Common myeloid progenitor, CD34-positive (primary cell): ENCODE data around the gene SETDB2.
A peak's percentile ranks its signal among the peaks of the same experiment; 100 is the strongest.
"Not testable (repeated sequence)": the region's sequence is repeated elsewhere in the genome, so short reads cannot be mapped to it uniquely, and the experiment has no call there.

Source experiments
- CTCF ChIA-PET: fragments of 350-600 bp; sonication (Branson Sonifier 250); formaldehyde crosslinking; loops from one replicate; lab custom pipeline; 2021; ENCODE audit warnings: antibody characterized with exemption; lab: Charles Lee
- POLR2A ChIA-PET: fragments of 350-600 bp; sonication (Branson Sonifier 250); formaldehyde crosslinking; loops from one replicate; lab custom pipeline; 2021; ENCODE audit warnings: antibody characterized with exemption; lab: Charles Lee
- DNase-seq, 3 donors: peaks; one replicate each; pipeline versions ENCODE4 v3.0.0 to v3.0.0-alpha.2; 2013
- H3K27ac ChIP-seq, 2 experiments: 1 replicate in 1 of 2; 2 replicates in 1 of 2; pipeline ENCODE4 v1.7.0; 2013; ENCODE audit warnings: inconsistent platforms in 2 of 2, low read length in 2 of 2, mild to moderate bottlenecking in 2 of 2, low read depth in 1 of 2, moderate library complexity in 1 of 2; ENCODE audit not compliant: severe bottlenecking in 2 of 2, insufficient read depth in 1 of 2, poor library complexity in 1 of 2
- H3K27me3 ChIP-seq, 5 experiments: replicated peaks in 2 of 5; 1 replicate in 3 of 5; 2 replicates in 2 of 5; pipeline versions ENCODE4 v1.6.1 to v1.7.0; 2013; ENCODE audit warnings: low read length in 4 of 5, mild to moderate bottlenecking in 2 of 5, moderate library complexity in 2 of 5, inconsistent platforms in 1 of 5; ENCODE audit not compliant: insufficient read depth in 5 of 5, control insufficient read depth in 4 of 5
- H3K36me3 ChIP-seq, 4 experiments: 1 replicate in 2 of 4; 2 replicates in 2 of 4; pipeline versions ENCODE4 v1.6.1 to v1.7.0; 2013; ENCODE audit warnings: low read length in 3 of 4, control low read depth in 1 of 4, mild to moderate bottlenecking in 1 of 4; ENCODE audit not compliant: control insufficient read depth in 4 of 4, insufficient read depth in 4 of 4
- H3K4me1 ChIP-seq, 4 experiments: 1 replicate in 3 of 4; 2 replicates in 1 of 4; pipeline versions ENCODE4 v1.6.1 to v1.7.1; 2013; ENCODE audit warnings: low read length in 3 of 4, mild to moderate bottlenecking in 3 of 4, control low read depth in 1 of 4, inconsistent platforms in 1 of 4, moderate library complexity in 1 of 4; ENCODE audit not compliant: control insufficient read depth in 4 of 4, insufficient read depth in 4 of 4; ENCODE audit errors: control extremely low read depth in 1 of 4
- H3K4me3 ChIP-seq, 7 experiments: 1 replicate in 4 of 7; 2 replicates in 3 of 7; pipeline versions ENCODE4 v1.5.1 to v1.7.0; 2013; ENCODE audit warnings: mild to moderate bottlenecking in 7 of 7, low read length in 6 of 7, moderate library complexity in 6 of 7, inconsistent platforms in 2 of 7, low read depth in 2 of 7, control low read depth in 1 of 7; ENCODE audit not compliant: insufficient read depth in 4 of 7, control insufficient read depth in 1 of 7; ENCODE audit errors: extremely low read depth in 1 of 7
- H3K9me3 ChIP-seq, 5 experiments: 1 replicate in 4 of 5; 2 replicates in 1 of 5; pipeline versions ENCODE4 v1.6.1 to v1.7.1; 2013; ENCODE audit warnings: low read length in 4 of 5, mild to moderate bottlenecking in 2 of 5, inconsistent platforms in 1 of 5, low read depth in 1 of 5, moderate library complexity in 1 of 5; ENCODE audit not compliant: control insufficient read depth in 4 of 5, insufficient read depth in 2 of 5; ENCODE audit errors: control extremely low read depth in 1 of 5
- WGBS: methylation state at CpG from one replicate; pipeline ENCODE4 v1.1.5; 2013; ENCODE audit not compliant: insufficient coverage; 5-methylcytosine and 5-hydroxymethylcytosine counted together

The SETDB2 gene

GRCh38 chr13:49495783-49496762 is 52.0 kb downstream of the SETDB2 start, which contains the start of gene PHF11:
Gene PHF11, plus strand, starts transcription at chr13:49495953. Its CDS starts 49 bp downstream, at chr13:49496002.
- Histone ChIP-seq H3K27ac (peak within 1 kb of the TSS; percentile 21 to 75), H3K4me3 (peak within 1 kb of the TSS; percentile 36 to 92 (median 76)), H3K36me3 (peaks cover 9 to 30% (median 15%) of the 10 kb centered on the region in 4 experiments), H3K9me3 (no peaks in the 10 kb centered on the region), H3K27me3 (no peaks in the 10 kb centered on the region), H3K4me1 (peaks cover 2 to 25% (median 16%) of the 10 kb centered on the region in 4 experiments)
- DNase-seq = peak; percentile 88 to 96 (median 95)
- CTCF ChIA-PET = interaction anchor here (0.8 to 3.4 kb wide), 10 partner anchors 22 to 132 kb away, joined by 3 to 11 read pairs (median 4); partner anchors contain the start of genes ARL11, CAB39L and SETDB2
- WGBS = 0% methylated on average over 36 of the region's 71 CpGs
- POLR2A ChIA-PET = interaction anchor here (0.6 to 2.0 kb wide), 4 partner anchors 10 to 111 kb away, joined by 3 to 6 read pairs (median 4); no protein-coding TSS in a partner anchor

DNA sequence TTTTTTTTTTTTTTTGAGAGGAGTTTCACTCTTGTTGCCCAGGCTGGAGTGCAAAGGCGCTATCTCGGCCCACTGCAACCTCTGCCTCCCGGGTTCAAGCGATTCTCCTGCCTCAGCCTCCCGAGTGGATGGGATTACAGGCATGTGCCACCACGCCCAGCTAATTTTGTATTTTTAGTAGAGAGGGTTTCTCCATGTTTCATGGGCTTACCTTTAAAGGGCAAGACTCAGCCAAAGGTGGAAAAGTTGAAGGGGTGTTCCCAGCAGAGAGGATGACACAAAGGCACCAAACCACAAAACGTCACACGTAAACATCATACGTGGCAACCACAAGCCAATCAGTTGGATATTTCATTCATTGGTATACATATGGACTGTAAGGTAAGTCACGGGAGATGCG is 52.8 kb downstream of the SETDB2 start:
- H3K27me3 ChIP-seq, H3K9me3 ChIP-seq: not testable (repeated sequence)
- peak in 2 of 3 donors; percentile 14 to 15 for DNase-seq
- peak overlapping the region in 4 of 7 experiments; percentile 56 to 92 (median 74) for H3K4me3 ChIP-seq
- H3K36me3 ChIP-seq = peaks cover 4 to 23% (median 15%) of the 10 kb centered on the region in 4 experiments
- CTCF ChIA-PET = interaction anchor here (0.8 to 1.2 kb wide), 2 partner anchors 110 to 112 kb away, joined by 3 to 4 read pairs; no protein-coding TSS in a partner anchor
- 93% methylated on average over 6 of the region's 11 CpGs for WGBS
- POLR2A ChIA-PET = interaction anchor here (0.6 kb wide), 1 partner anchor 110 kb away, joined by 6 read pairs; no protein-coding TSS in a partner anchor
- peak overlapping the region in 1 of 2 experiments; percentile 44 for H3K27ac ChIP-seq
- H3K4me1 ChIP-seq = peaks cover 2 to 25% (median 16%) of the 10 kb centered on the region in 4 experiments

DNA sequence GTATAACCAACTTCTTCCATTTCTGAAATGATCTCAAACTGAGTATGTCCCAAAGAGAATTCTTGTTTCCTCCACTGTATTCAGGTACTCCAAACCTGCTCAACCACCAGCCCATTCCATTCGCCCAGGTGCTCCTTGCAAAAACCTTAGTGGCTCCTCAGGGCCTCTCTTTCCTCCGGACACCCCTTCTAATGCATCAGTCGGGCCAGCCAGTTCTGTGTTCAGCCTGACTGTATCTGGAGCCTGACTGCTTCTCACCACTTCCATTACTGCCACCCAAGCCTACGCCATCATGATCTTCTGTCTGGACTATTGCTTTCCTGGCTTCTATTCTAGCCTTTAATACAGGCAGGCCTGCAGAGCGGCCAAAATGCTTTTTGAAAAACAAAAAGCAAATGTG is 53.2 kb downstream of the SETDB2 start:
- CTCF ChIA-PET = interaction anchor here (0.8 kb wide), 1 partner anchor 109 kb away, joined by 3 read pairs; no protein-coding TSS in a partner anchor
- 94% methylated on average over 4 of the region's 5 CpGs for WGBS
- no peak for DNase-seq
- peaks cover 2 to 25% (median 16%) of the 10 kb centered on the region in 4 experiments for H3K4me1 ChIP-seq
- POLR2A ChIA-PET = interaction anchor here (0.6 kb wide), 1 partner anchor 110 kb away, joined by 6 read pairs; no protein-coding TSS in a partner anchor
- peak overlapping the region in 1 of 7 experiments; percentile 92 for H3K4me3 ChIP-seq
- H3K36me3 ChIP-seq = peaks cover under 1 to 22% (median 14%) of the 10 kb centered on the region in 4 experiments
- no peaks in the 10 kb centered on the region for H3K9me3 ChIP-seq
- no peaks in the 10 kb centered on the region for H3K27me3 ChIP-seq
- peak overlapping the region in 1 of 2 experiments; percentile 44 for H3K27ac ChIP-seq

DNA sequence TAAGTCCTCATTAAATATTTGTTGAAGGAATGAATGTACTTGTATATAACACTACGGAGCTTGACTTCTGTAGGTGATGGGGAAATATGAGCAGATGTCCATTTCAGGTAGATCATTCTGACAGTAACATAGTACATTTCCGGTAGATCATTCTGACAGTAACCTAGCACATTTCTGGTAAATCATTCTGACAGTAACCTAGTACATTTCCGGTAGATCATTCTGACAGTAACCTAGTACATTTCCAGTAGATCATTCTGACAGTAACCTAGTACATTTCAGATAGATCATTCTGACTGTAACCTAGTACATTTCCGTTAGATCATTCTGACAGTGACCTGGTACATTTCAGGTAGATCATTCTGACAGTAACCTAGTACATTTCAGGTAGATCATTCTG is 54.1 kb downstream of the SETDB2 start:
- H3K4me3 ChIP-seq = no peak overlapping the region
- H3K27me3 ChIP-seq = no peaks in the 10 kb centered on the region
- DNase-seq = no peak
- no peaks in the 10 kb centered on the region for H3K9me3 ChIP-seq
- POLR2A ChIA-PET = no interaction called here
- 97% methylated on average over 3 of the region's 4 CpGs for WGBS
- peaks cover 2 to 29% (median 19%) of the 10 kb centered on the region in 4 experiments for H3K4me1 ChIP-seq
- no peak overlapping the region for H3K27ac ChIP-seq
- peaks cover 4 to 21% (median 15%) of the 10 kb centered on the region in 4 experiments for H3K36me3 ChIP-seq
- CTCF ChIA-PET = no interaction called here

DNA sequence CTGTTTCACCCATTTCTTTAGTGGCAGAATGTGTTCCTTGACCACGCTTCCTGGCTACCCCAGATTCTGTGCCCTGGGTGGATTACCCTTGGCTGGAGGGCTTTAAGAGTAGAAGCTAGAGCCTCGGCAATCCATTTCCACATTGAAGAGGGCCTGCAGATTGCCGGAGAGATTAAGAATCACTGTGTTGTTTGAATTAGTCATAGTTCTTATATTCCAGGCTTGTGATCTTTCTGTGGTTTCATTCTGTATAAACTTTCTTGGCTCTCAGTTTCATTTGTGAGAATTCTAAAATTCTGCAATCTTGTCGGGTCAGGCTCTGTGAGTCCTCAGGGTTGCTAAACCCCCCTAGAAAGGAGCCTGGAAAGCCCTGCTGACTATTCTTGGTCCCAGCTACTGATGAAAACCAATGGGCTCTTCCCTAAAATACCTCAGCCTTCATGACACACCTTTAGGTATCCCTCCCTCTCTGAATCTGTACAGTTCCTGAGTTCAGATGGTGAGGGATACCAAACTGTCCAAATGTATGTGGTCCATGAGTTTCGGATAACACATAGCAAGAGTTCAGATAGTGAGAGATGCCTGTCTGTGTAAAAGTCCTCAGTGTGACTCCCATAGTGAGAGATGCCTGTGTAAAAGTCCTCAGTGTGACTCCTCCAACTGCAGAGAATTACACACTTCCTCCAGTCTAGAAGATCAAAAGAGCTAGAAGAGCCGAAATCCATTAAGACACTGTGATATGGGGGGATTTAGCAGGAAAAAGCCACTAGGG is 56.0 kb downstream of the SETDB2 start:
- no peaks in the 10 kb centered on the region for H3K27me3 ChIP-seq
- no peak overlapping the region for H3K27ac ChIP-seq
- POLR2A ChIA-PET = no interaction called here
- H3K4me3 ChIP-seq = no peak overlapping the region
- WGBS = 75% methylated on average over 2 of the region's 6 CpGs
- peak in 1 of 3 donors; percentile 24 for DNase-seq
- no peaks in the 10 kb centered on the region for H3K9me3 ChIP-seq
- peaks cover 7 to 26% (median 16%) of the 10 kb centered on the region in 4 experiments for H3K36me3 ChIP-seq
- CTCF ChIA-PET = interaction anchor here (1.4 kb wide), 1 partner anchor 19 kb away, joined by 3 read pairs; no protein-coding TSS in a partner anchor
- peaks cover 0 to 20% (median 8%) of the 10 kb centered on the region in 4 experiments for H3K4me1 ChIP-seq

DNA sequence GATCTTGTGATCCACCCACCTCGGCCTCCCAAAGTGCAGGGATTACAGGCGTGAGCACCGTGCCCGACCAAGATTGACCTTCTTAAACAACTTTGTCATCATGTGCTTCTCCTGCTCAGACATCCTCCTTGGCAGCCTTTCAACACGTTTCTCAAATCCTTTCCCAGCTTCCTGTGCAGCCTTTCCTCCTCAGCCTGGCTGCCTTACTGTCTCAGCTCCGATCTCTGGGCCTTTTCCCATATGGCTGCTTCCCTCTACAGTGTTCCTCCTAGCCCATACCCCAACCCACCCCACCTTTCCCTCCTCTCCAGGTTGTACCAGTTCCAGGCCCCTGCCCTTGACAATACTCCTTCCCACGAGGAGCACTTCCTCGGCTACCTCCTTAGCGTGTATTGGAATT is 58.9 kb downstream of the SETDB2 start:
- peaks cover 0 to 8% (median 1%) of the 10 kb centered on the region in 4 experiments for H3K4me1 ChIP-seq
- no peaks in the 10 kb centered on the region for H3K27me3 ChIP-seq
- 44% methylated on average over 9 of the region's 9 CpGs for WGBS
- H3K36me3 ChIP-seq = peaks cover 13 to 26% (median 18%) of the 10 kb centered on the region in 4 experiments
- no peak for DNase-seq
- CTCF ChIA-PET = interaction anchor here (0.9 kb wide), 1 partner anchor 52 kb away, joined by 3 read pairs; no protein-coding TSS in a partner anchor
- no peak overlapping the region for H3K27ac ChIP-seq
- no peak overlapping the region for H3K4me3 ChIP-seq
- POLR2A ChIA-PET = no interaction called here
- no peaks in the 10 kb centered on the region for H3K9me3 ChIP-seq
